ENCODE measurements around the gene TBX1. TPM values are rescaled to one million over a fixed set of nuclear protein-coding genes. Genes with fewer than 3 reads are reported as not detected.
A peak's percentile ranks its signal among the peaks of the same experiment; 100 is the strongest.

Gene TBX1
- total RNA-seq, 1 donor from 2014 or later = not detected

GRCh38 chr22:19757140-19757984, 3.2 kb upstream of the TBX1 start:
- Histone ChIP-seq H3K4me1 (peaks cover 0 to 12% of the 10 kb centered on the region in 2 donors), H3K27me3 (peaks cover 14% of the 10 kb centered on the region), H3K9me3 (no peaks in the 10 kb centered on the region), H3K4me3 (peak overlapping the region; percentile 26 to 47), H3K36me3 (no peaks in the 10 kb centered on the region), H3K27ac (no peak overlapping the region)
- no peak for TF ChIP-seq CTCF (IDR thresholded peaks at IDR 0.05)
- no peak for DNase-seq (ENCODE audit: low spot score in 2 of 2)
- intact Hi-C loops (cut with DNase I) = no loop called here

- peaks cover 0 to 12% of the 10 kb centered on the region in 2 donors for H3K4me1 ChIP-seq
- TF ChIP-seq CTCF (IDR thresholded peaks at IDR 0.05) = no peak
- H3K27ac ChIP-seq = no peak overlapping the region
- H3K36me3 ChIP-seq = no peaks in the 10 kb centered on the region
- H3K9me3 ChIP-seq = no peaks in the 10 kb centered on the region
- intact Hi-C loops (cut with DNase I) = no loop called here
- no peak for DNase-seq (ENCODE audit: low spot score in 2 of 2)
- no peak overlapping the region for H3K4me3 ChIP-seq
- H3K27me3 ChIP-seq = peaks cover 14% of the 10 kb centered on the region
Observed at GRCh38 chr22:19757985-19758895, 2.3 kb upstream of the TBX1 start.

- Histone ChIP-seq H3K36me3 (no peaks in the 10 kb centered on the region), H3K4me3 (peak overlapping the region in 1 of 2 donors; percentile 34)
Observed at GRCh38 chr22:19758896-19759426, 1.6 kb upstream of the TBX1 start.

DNA sequence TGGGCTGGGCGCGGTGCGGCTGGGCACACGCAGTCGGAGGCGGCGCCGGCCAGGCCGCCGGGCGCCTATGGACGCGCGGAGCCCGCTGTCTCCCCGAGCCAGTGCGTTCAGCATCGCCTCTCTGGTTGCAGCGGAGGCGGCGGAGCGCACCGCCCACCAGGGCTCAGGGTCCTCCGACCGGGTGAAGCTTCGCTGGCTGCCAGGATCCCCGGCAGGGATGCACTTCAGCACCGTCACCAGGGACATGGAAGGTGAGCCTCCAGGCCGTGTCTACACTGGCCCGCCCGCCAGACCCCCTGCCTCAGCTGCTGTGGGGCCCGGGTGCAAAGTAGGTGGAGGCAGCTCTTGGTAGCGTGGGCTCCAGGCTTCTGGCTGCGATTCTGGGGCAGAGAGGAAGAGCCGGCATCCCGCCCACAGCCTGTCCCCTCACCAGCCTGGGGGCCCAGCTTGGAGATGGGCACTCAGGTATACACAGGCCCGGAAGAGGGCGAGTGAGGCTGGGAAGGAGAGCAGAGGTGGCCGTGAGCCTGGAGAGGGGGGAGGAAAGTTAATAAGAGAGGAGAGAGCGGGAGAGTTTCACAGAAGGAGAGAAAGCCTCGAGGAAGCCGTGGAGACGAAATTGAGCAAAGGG, 1.0 kb upstream of the TBX1 start:
- no peak for TF ChIP-seq CTCF (IDR thresholded peaks at IDR 0.05)
- H3K36me3 ChIP-seq = no peaks in the 10 kb centered on the region
- no peaks in the 10 kb centered on the region for H3K9me3 ChIP-seq
- peaks cover 0 to 12% of the 10 kb centered on the region in 2 donors for H3K4me1 ChIP-seq
- intact Hi-C loops (cut with DNase I) = no loop called here
- H3K27me3 ChIP-seq = peaks cover 14% of the 10 kb centered on the region
- no peak overlapping the region for H3K27ac ChIP-seq
- no peak for DNase-seq (ENCODE audit: low spot score in 2 of 2)
- H3K4me3 ChIP-seq = peak overlapping the region in 1 of 2 donors; percentile 34

More at GRCh38 chr22:19758896-19759426, 1.6 kb upstream of the TBX1 start:
- intact Hi-C loops (cut with DNase I) = no loop called here
- no peak for TF ChIP-seq CTCF (IDR thresholded peaks at IDR 0.05)
- peaks cover 14% of the 10 kb centered on the region for H3K27me3 ChIP-seq
- peaks cover 0 to 12% of the 10 kb centered on the region in 2 donors for H3K4me1 ChIP-seq
- H3K27ac ChIP-seq = no peak overlapping the region
- DNase-seq (ENCODE audit: low spot score in 2 of 2) = no peak
- H3K9me3 ChIP-seq = no peaks in the 10 kb centered on the region
